PC-9 (cell line): Measurements from ENCODE around the gene SLC36A2.

Experiments used
- CTCF ChIP-seq: fragments of 200-600 bp; sonication (generic); conservative IDR thresholded peaks from 2 replicates; pipeline ENCODE4 v1.6.1; 2017; ENCODE audit warnings: mixed run types, antibody characterized with exemption, mild to moderate bottlenecking, moderate library complexity
- EZH2 ChIP-seq: fragments of 200-600 bp; sonication (generic); IDR thresholded peaks from 2 replicates; pipeline ENCODE4 v1.8.0; 2017; ENCODE audit warnings: antibody characterized with exemption, low read depth

DNA sequence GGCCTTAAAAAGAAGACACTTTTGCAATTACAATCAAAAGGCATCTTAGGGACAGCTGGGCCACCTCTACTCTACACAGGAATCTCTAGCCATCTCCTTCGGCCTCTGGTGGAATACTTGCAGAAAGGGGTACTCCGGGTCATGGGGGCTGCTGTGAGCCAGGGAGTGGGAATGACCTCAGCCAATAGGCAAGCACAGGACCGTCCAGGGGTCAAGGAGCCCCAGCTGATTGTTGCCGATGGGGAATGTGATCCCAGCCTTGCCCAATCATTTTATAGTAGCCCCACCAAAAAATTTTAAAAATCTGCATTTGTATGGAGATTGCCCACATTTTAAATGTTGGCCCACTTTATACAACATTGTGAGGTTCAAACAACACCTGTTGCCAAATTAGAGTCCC lies 26.9 kb downstream of the SLC36A2 start:
- TF ChIP-seq CTCF (no peak), EZH2 (no peak)
